HepG2 (cell line): ENCODE measurements around the gene MYO7B. TPM values are rescaled to one million over a fixed set of nuclear protein-coding genes. Genes with fewer than 3 reads are reported as not detected.

Source experiments
- ATAC-seq: fragments of 200-7000 bp; cut with Tn5 transposase; 3 replicates; pipeline ENCODE4 v1.9.1; 2020; ENCODE audit warnings: mild to moderate bottlenecking, moderate library complexity
- BruUV-seq: library from RNA; stranded (reverse); fragments of 400-500 nt; replicated peaks from 2 replicates; lab custom pipeline; 2021; lab: Mats Ljungman, UMichigan
- CTCF ChIA-PET: fragments of 300-600 bp; formaldehyde crosslinking; extraction: SDS; loops from one replicate; lab custom pipeline; 2021; ENCODE audit warnings: low total read pairs, inconsistent platforms, low intra/inter-chr PET ratio; lab: Yijun Ruan, JAX
- POLR2A ChIA-PET: fragments of 350-600 bp; sonication (Branson Sonifier 250); formaldehyde crosslinking; loops from one replicate; lab custom pipeline; 2020; ENCODE audit warnings: antibody characterized with exemption, inconsistent platforms; lab: Yijun Ruan, JAX
- DNase-seq: peaks from one replicate; pipeline ENCODE4 v3.0.0-alpha.2; 2015; ENCODE audit warnings: low spot score
- FAIRE-seq: peaks from 3 replicates; lab custom pipeline; 2011; peaks lifted over from hg19 to GRCh38; lab: Jason Lieb, UNC
- H2AFZ ChIP-seq: one replicate; pipeline ENCODE4 v1.6.1; 2011; ENCODE audit warnings: low read length, inconsistent platforms
- H3K27ac ChIP-seq: fragments of 300-600 bp; 3 replicates; pipeline ENCODE4 v1.8.0; 2011; ENCODE audit warnings: mixed run types, mild to moderate bottlenecking, mixed read lengths, low read length, inconsistent platforms; ENCODE audit not compliant: insufficient read depth; ENCODE audit errors: extremely low read length
- H3K27me3 ChIP-seq, 2 experiments: fragments of 200-600 bp in 1 of 2; 2 replicates in 1 of 2; 3 replicates in 1 of 2; pipeline versions ENCODE4 v1.6.0 to v1.8.0; 2011; ENCODE audit warnings: low read length in 2 of 2, mild to moderate bottlenecking in 2 of 2, moderate library complexity in 2 of 2, inconsistent platforms in 1 of 2; ENCODE audit not compliant: insufficient read depth in 2 of 2, control insufficient read depth in 1 of 2
- H3K36me3 ChIP-seq, 2 experiments: fragments of 200-600 bp in 1 of 2; replicated peaks in 1 of 2; 2 replicates in 1 of 2; 3 replicates in 1 of 2; pipeline versions ENCODE4 v1.5.1 to v1.8.0; 2011; ENCODE audit warnings: low read length in 2 of 2, inconsistent platforms in 1 of 2; ENCODE audit not compliant: insufficient read depth in 2 of 2, control insufficient read depth in 1 of 2
- H3K4me1 ChIP-seq: 2 replicates; pipeline ENCODE4 v1.5.1; 2012; ENCODE audit warnings: low read length, inconsistent platforms; ENCODE audit not compliant: insufficient read depth
- H3K4me2 ChIP-seq: 2 replicates; pipeline ENCODE4 v1.6.0; 2011; ENCODE audit warnings: low read depth, low read length, inconsistent platforms
- H3K4me3 ChIP-seq, 3 experiments: fragments of 200-600 bp in 1 of 3; sonication (generic), shearing (Covaris generic) in 1 of 3; replicated peaks in 1 of 3; 2 replicates each; pipeline ENCODE4 v1.5.1; 2011 to 2016; ENCODE audit warnings: low read length in 3 of 3, inconsistent platforms in 2 of 3, low read depth in 2 of 3, mild to moderate bottlenecking in 2 of 3, control low read depth in 1 of 3, mixed read lengths in 1 of 3; ENCODE audit not compliant: insufficient read depth in 1 of 3
- H3K79me2 ChIP-seq: one replicate; pipeline ENCODE4 v1.6.1; 2011; ENCODE audit warnings: low read length, inconsistent platforms; ENCODE audit not compliant: insufficient read depth
- H3K9ac ChIP-seq: 2 replicates; pipeline ENCODE4 v1.6.0; 2011; ENCODE audit warnings: mild to moderate bottlenecking, low read depth, low read length, inconsistent platforms; ENCODE audit not compliant: insufficient read depth
- H3K9me3 ChIP-seq: 2 replicates; pipeline ENCODE4 v1.5.1; 2012; ENCODE audit warnings: mild to moderate bottlenecking, low read length
- H4K20me1 ChIP-seq: 2 replicates; pipeline ENCODE4 v1.6.0; 2011; ENCODE audit warnings: inconsistent platforms, mild to moderate bottlenecking, low read length, moderate library complexity; ENCODE audit not compliant: insufficient read depth
- ATF6 ChIP-seq: sonication (generic); formaldehyde crosslinking; conservative IDR thresholded peaks from 2 replicates; pipeline ENCODE4 v1.4.0; 2020; ENCODE audit warnings: missing genetic modification reagents
- BHLHE40 ChIP-seq: IDR thresholded peaks from 2 replicates; pipeline ENCODE4 v1.6.1; 2011; ENCODE audit warnings: low read length, improper control_type of control experiment
- CREB3 ChIP-seq: sonication (generic); formaldehyde crosslinking; IDR thresholded peaks from 2 replicates; pipeline ENCODE4 v1.5.0; 2020; ENCODE audit warnings: missing genetic modification reagents
- IKZF1 ChIP-seq: fragments of 450-650 bp; IDR thresholded peaks from 2 replicates; pipeline ENCODE4 v1.7.1; 2016
- MAFF ChIP-seq: IDR thresholded peaks from 2 replicates; pipeline ENCODE4 v1.6.1; 2011; ENCODE audit warnings: low read depth, low read length, improper control_type of control experiment
- MAFK ChIP-seq, 2 experiments: IDR thresholded peaks in 1 of 2; conservative IDR thresholded peaks in 1 of 2; 2 replicates each; pipeline ENCODE4 v1.6.1; 2011; ENCODE audit warnings: improper control_type of control experiment in 2 of 2, low read length in 2 of 2
- THAP9 ChIP-seq: sonication (generic); formaldehyde crosslinking; IDR thresholded peaks from 2 replicates; pipeline ENCODE4; 2020; ENCODE audit warnings: missing genetic modification reagents, mild to moderate bottlenecking, borderline replicate concordance
- WGBS: methylation state at CpG from one replicate; pipeline ENCODE4 v1.1.6; 2017; ENCODE audit warnings: low lambda C conversion rate; 5-methylcytosine and 5-hydroxymethylcytosine counted together
- in situ Hi-C: cut with HindIII; loops from 2 replicates; pipeline ENCODE4 v1.10.0; 2017; ENCODE audit warnings: low pct_unique_long_range_greater_than_20kb; ENCODE audit not compliant: extremely low pct_ligation_motif_present
- intact Hi-C: fragments of 100-400 bp; cut with micrococcal nuclease; formaldehyde crosslinking; loops from one replicate; pipeline ENCODE4 v1.10.0; 2022; ENCODE audit not compliant: unreplicated experiment
- polyA plus RNA-seq, 8 experiments: library from polyadenylated mRNA; depleted of rRNA in 3 of 8; stranded (reverse) in 7 of 8; unstranded in 1 of 8; fragments of >200 nt; fragmentation: Illumina TruSeq in 4 of 8; extraction: Trizol in 4 of 8; gene quantifications; 2 replicates each; pipeline versions ENCODE4 v1.2.1 to v1.2.3, GENCODE V29; 2011 to 2016; ENCODE audit warnings: low read depth in 4 of 8, missing spikeins in 1 of 8, mixed read lengths in 1 of 8; ENCODE audit not compliant: insufficient read depth in 1 of 8
- total RNA-seq, 5 experiments: library from RNA; depleted of rRNA; stranded (reverse); fragments of >200 nt; fragmentation: Illumina TruSeq; extraction: Trizol; gene quantifications; 2 replicates each; pipeline ENCODE4 v1.2.3, GENCODE V29; 2016; ENCODE audit warnings: low read depth in 1 of 5

The MYO7B gene
- total and polyA plus RNA-seq, 2 of the 13 experiments (the other 11 are each of a cell fraction or from before 2014, with no cell fraction given), result not detected

GRCh38 chr2:127558911-127559310 is 23.4 kb downstream of the MYO7B start:
- Histone ChIP-seq H3K4me2 (no peak overlapping the region), H2AFZ (no peak overlapping the region), H3K9me3 (no peaks in the 10 kb centered on the region), H3K4me3 (no peak overlapping the region), H4K20me1 (no peaks in the 10 kb centered on the region), H3K27ac (no peak overlapping the region), H3K79me2 (no peaks in the 10 kb centered on the region), H3K36me3 (no peaks in the 10 kb centered on the region), H3K9ac (no peak overlapping the region), H3K4me1 (peaks cover 27% of the 10 kb centered on the region), H3K27me3 (peaks cover 3 to 41% of the 10 kb centered on the region in 2 experiments; a peak in 4 of 5 replicates)
- no peak for TF ChIP-seq THAP9 (CRISPR knock-in tag)
- ChIA-PET POLR2A (interaction anchor here (1.4 kb wide), 1 partner anchor 32 kb away, joined by 3 read pairs; the partner anchor contains the start of gene IWS1), CTCF (no interaction called here)
- BruUV-seq, result no TSS peak
- DNase-seq, result no peak
- ATAC-seq, result no peak
- no peak for FAIRE-seq
- intact Hi-C loops (no loop called here), in situ Hi-C loops (no loop called here)
- 24% methylated on average over 7 of the region's 8 CpGs for WGBS

- Histone ChIP-seq H3K27me3 (peaks cover 4 to 45% of the 10 kb centered on the region in 2 experiments; a peak in 4 of 5 replicates), H3K4me2 (no peak overlapping the region; the same call in 1 of the 2 replicates), H3K79me2 (no peaks in the 10 kb centered on the region), H3K4me3 (no peak overlapping the region), H3K36me3 (no peaks in the 10 kb centered on the region), H2AFZ (no peak overlapping the region), H3K4me1 (peaks cover 27% of the 10 kb centered on the region), H3K27ac (no peak overlapping the region)
- in situ Hi-C loops, result no loop called here
- FAIRE-seq, result no peak
- ChIA-PET POLR2A (interaction anchor here (1.4 kb wide), 1 partner anchor 33 kb away, joined by 3 read pairs; the partner anchor contains the start of gene IWS1), CTCF (no interaction called here)
- intact Hi-C loops, result no loop called here
- no TSS peak for BruUV-seq
- WGBS, result 39% methylated on average over 5 of the region's 5 CpGs
- no peak for TF ChIP-seq BHLHE40
- TF ChIP-seq MAFF, result peak; percentile 86
- TF ChIP-seq ATF6 (CRISPR knock-in tag), result no peak
- peak; percentile 83 to 94 for TF ChIP-seq MAFK (conservative IDR thresholded peaks at IDR 0.05 in 1 of 2, IDR thresholded peaks at IDR 0.05 in 1 of 2; ENCODE audit: low read length in 2 of 2)
- no peak for TF ChIP-seq CREB3 (CRISPR knock-in tag)
- no peak for TF ChIP-seq IKZF1
- TF ChIP-seq, all 625 proteins: peak for 2
- no peak for DNase-seq
- Histone ChIP-seq H3K9me3 (no peaks in the 10 kb centered on the region), H3K9ac (no peak overlapping the region), H4K20me1 (no peaks in the 10 kb centered on the region)
- no peak for ATAC-seq
Observed at GRCh38 chr2:127559454-127559853, 24.0 kb downstream of the MYO7B start.
